ENCODE measurements around the gene PLCD3. TPM values are rescaled to one million over a fixed set of nuclear protein-coding genes. Genes with fewer than 3 reads are reported as not detected.

PLCD3 gene
- polyA plus RNA-seq, 1 of the 3 experiments (the other 2 are of a cell fraction), result 59.7 TPM

DNA sequence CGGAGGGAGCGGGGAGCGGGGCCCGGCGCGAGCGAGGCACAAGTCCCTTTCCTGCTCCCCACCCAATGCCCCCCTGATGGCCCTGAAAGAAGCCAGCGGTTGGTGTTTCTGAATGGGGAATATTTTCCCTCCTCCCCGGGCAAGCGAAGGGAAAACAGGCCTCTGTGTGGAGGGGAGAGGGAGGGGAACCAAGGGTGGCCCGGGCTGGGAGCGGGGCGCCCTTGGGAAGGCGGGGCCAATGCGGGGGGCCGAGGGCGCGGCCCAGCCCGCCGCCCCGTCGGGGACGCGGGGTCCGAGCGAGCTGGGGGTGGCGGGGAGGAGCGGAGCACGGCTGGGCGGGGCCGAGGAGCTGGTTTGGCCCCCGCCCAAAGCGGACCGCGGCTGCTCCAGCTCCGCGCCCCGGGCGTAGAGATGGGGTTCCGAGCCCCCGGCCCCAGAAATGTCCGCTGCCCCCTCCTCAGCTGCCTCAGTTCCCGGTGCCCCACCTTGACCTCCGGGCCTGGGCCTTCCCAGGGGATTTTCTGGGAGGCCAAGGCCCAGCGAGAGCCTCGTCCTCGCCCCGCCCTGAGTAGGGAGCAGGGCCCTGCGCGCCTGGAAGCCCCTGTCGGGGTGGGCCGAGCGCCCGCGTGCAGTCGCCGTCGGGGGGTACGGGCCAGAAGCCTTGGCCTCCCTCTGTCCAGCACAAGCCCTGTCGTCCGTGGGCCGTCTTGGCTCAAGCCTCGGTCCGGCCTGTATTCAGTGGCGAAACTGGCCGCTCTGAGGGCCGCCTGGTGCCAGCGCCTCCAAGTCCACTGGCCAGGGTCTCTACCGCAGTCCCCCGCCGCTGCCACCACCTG is 12.1 kb upstream of the PLCD3 start:
- DNase-seq, result peak; percentile 21
- TF ChIP-seq TAF1 (IDR thresholded peaks at IDR 0.05; ENCODE audit: borderline replicate concordance, low read depth, low read length) (no peak), RCOR1 (IDR thresholded peaks at IDR 0.05; ENCODE audit: low read length) (no peak), TEAD4 (IDR thresholded peaks at IDR 0.05; ENCODE audit: borderline replicate concordance, insufficient read depth) (no peak), PBX3 (IDR thresholded peaks at IDR 0.05) (no peak), MEF2A (IDR thresholded peaks at IDR 0.05; ENCODE audit: borderline replicate concordance, low read depth) (no peak), JUND (IDR thresholded peaks at IDR 0.05) (no peak), EP300 (IDR thresholded peaks at IDR 0.05; ENCODE audit: borderline replicate concordance in 1 of 2, low read depth in 1 of 2, low read length in 1 of 2) (no peak)
- TF ChIP-seq, protein P1, sequence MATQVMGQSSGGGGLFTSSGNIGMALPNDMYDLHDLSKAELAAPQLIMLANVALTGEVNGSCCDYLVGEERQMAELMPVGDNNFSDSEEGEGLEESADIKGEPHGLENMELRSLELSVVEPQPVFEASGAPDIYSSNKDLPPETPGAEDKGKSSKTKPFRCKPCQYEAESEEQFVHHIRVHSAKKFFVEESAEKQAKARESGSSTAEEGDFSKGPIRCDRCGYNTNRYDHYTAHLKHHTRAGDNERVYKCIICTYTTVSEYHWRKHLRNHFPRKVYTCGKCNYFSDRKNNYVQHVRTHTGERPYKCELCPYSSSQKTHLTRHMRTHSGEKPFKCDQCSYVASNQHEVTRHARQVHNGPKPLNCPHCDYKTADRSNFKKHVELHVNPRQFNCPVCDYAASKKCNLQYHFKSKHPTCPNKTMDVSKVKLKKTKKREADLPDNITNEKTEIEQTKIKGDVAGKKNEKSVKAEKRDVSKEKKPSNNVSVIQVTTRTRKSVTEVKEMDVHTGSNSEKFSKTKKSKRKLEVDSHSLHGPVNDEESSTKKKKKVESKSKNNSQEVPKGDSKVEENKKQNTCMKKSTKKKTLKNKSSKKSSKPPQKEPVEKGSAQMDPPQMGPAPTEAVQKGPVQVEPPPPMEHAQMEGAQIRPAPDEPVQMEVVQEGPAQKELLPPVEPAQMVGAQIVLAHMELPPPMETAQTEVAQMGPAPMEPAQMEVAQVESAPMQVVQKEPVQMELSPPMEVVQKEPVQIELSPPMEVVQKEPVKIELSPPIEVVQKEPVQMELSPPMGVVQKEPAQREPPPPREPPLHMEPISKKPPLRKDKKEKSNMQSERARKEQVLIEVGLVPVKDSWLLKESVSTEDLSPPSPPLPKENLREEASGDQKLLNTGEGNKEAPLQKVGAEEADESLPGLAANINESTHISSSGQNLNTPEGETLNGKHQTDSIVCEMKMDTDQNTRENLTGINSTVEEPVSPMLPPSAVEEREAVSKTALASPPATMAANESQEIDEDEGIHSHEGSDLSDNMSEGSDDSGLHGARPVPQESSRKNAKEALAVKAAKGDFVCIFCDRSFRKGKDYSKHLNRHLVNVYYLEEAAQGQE (IDR thresholded peaks at IDR 0.05; ENCODE audit: low read depth, low read length), result no peak
- Histone ChIP-seq H3K4me2 (no peak overlapping the region), H3K9me3 (no peaks in the 10 kb centered on the region), H3K9me2 (no peaks in the 10 kb centered on the region), H3K9ac (no peak overlapping the region), H3K4me1 (ENCODE audit: control insufficient read depth in 1 of 2, insufficient read depth in 2 of 2, low read depth in 1 of 2, low read length in 1 of 2) (peaks cover 8 to 11% of the 10 kb centered on the region in 2 experiments; a peak in 2 of 4 replicates), H4K20me1 (ENCODE audit: insufficient read depth) (peaks cover 5% of the 10 kb centered on the region), H3K36me3 (replicated peaks in 1 of 2; ENCODE audit: control insufficient read depth in 1 of 2, insufficient read depth in 2 of 2, low read length in 1 of 2) (no peaks in the 10 kb centered on the region), H3K27me3 (ENCODE audit: insufficient read depth) (no peaks in the 10 kb centered on the region), H2AFZ (ENCODE audit: low read depth) (no peak overlapping the region), H3K27ac (ENCODE audit: low read depth in 2 of 2, low read length in 1 of 2) (no peak overlapping the region), H3K4me3 (ENCODE audit: low read depth in 2 of 2, low read length in 1 of 2) (no peak overlapping the region), H3K79me2 (ENCODE audit: insufficient read depth) (peaks cover 17% of the 10 kb centered on the region), H3F3A (replicated peaks; ENCODE audit: insufficient read depth) (peaks cover 29% of the 10 kb centered on the region)
- ChIA-PET POLR2A (no interaction called here), CTCF (interaction anchor here (0.8 to 10.6 kb wide), 2 partner anchors 10 to 45 kb away, joined by 3 to 209 read pairs; partner anchors contain the start of genes ACBD4 and PLCD3)
- WGBS (ENCODE audit: low lambda C conversion rate), result 92% methylated on average over 48 of the region's 71 CpGs

DNA sequence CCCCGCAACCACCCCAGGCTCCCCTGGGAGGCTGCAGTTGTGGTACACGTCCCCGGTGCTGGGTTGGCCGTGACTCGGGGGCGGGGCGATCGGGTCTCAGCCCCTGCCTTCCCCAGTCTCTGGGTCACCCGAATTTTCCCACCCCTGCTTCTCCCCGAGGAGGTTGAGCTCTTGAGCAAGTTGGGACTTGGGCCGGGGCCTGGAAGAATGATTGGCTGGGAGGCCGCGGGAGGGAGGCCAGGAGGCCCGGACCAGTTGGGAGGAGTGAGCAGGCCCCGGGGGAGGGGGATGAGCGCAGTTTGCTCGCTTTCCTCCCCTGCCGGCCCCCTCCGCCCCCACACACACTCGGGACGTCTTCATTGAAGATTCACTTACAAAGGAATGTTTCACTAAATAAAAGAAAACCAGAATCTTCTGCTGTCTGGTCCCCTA is 11.5 kb upstream of the PLCD3 start:
- Histone ChIP-seq H3K4me1 (ENCODE audit: control insufficient read depth in 1 of 2, insufficient read depth in 2 of 2, low read depth in 1 of 2, low read length in 1 of 2) (peaks cover 8 to 11% of the 10 kb centered on the region in 2 experiments; a peak in 2 of 4 replicates), H3K79me2 (ENCODE audit: insufficient read depth) (peaks cover 10% of the 10 kb centered on the region), H4K20me1 (ENCODE audit: insufficient read depth) (peaks cover 3% of the 10 kb centered on the region; the same call in 1 of the 2 replicates), H3K27ac (ENCODE audit: low read depth in 2 of 2, low read length in 1 of 2) (no peak overlapping the region), H3K27me3 (ENCODE audit: insufficient read depth) (no peaks in the 10 kb centered on the region), H3K4me2 (no peak overlapping the region), H3K36me3 (replicated peaks in 1 of 2; ENCODE audit: control insufficient read depth in 1 of 2, insufficient read depth in 2 of 2, low read length in 1 of 2) (no peaks in the 10 kb centered on the region), H3K4me3 (ENCODE audit: low read depth in 2 of 2, low read length in 1 of 2) (no peak overlapping the region), H3K9me3 (no peaks in the 10 kb centered on the region), H3F3A (replicated peaks; ENCODE audit: insufficient read depth) (peaks cover 23% of the 10 kb centered on the region), H3K9me2 (no peaks in the 10 kb centered on the region), H2AFZ (ENCODE audit: low read depth) (no peak overlapping the region), H3K9ac (no peak overlapping the region)
- TF ChIP-seq ELF1 (IDR thresholded peaks at IDR 0.05), result no peak
- no peak for TF ChIP-seq PBX3 (IDR thresholded peaks at IDR 0.05)
- peak; percentile 17 for DNase-seq
- 90% methylated on average over 20 of the region's 21 CpGs for WGBS (ENCODE audit: low lambda C conversion rate)
- POLR2A ChIA-PET, result no interaction called here
- CTCF ChIA-PET, result interaction anchor here (0.8 to 10.6 kb wide), 2 partner anchors 10 to 44 kb away, joined by 3 to 209 read pairs; partner anchors contain the start of genes ACBD4 and PLCD3
